ENCODE results near the gene MYADM. TPM values are rescaled to one million over a fixed set of nuclear protein-coding genes. Genes with fewer than 3 reads are reported as not detected.

The MYADM gene
- total RNA-seq, 1 donor from 2014 or later = 422 TPM

DNA sequence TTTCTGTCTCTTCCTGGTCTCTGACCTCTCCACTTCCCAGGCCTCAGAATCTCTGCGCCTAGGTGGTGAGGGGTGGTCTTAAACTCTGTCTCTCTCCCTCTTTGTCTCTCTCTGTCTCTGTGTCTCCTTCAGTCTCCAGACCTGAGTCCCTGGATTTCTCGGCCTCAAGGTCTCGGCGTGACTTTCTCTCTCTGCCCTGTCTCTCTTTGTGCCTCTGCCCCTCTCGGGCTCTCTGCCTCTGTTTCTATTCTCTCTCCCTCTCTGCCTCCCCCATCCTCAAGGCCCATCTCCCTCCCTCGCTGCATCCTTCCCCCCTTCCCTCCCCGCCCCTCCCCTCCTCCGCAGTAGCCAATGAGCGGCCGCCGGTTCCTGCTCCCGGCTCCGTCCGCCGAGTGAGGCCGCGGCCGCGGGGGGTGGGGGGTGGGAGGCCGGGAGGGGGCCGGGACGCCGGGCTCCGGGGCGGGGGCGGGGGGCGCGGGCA is 41.3 kb downstream of the MYADM start, which contains the start of gene CACNG7:
CACNG7 (plus strand) TSS at position 344 of the 481 bp plus-strand sequence. CDS start 3,554 bp downstream, outside the sequence.
- no peaks in the 10 kb centered on the region for H3K9me3 ChIP-seq
- intact Hi-C loops (cut with DNase I) = no loop called here
- H3K4me3 ChIP-seq = peak within 1 kb of the TSS; percentile 26
- no peak within 1 kb of the TSS for H3K27ac ChIP-seq
- TF ChIP-seq, protein P1, sequence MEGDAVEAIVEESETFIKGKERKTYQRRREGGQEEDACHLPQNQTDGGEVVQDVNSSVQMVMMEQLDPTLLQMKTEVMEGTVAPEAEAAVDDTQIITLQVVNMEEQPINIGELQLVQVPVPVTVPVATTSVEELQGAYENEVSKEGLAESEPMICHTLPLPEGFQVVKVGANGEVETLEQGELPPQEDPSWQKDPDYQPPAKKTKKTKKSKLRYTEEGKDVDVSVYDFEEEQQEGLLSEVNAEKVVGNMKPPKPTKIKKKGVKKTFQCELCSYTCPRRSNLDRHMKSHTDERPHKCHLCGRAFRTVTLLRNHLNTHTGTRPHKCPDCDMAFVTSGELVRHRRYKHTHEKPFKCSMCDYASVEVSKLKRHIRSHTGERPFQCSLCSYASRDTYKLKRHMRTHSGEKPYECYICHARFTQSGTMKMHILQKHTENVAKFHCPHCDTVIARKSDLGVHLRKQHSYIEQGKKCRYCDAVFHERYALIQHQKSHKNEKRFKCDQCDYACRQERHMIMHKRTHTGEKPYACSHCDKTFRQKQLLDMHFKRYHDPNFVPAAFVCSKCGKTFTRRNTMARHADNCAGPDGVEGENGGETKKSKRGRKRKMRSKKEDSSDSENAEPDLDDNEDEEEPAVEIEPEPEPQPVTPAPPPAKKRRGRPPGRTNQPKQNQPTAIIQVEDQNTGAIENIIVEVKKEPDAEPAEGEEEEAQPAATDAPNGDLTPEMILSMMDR (IDR thresholded peaks at IDR 0.05) = no peak
- H3K36me3 ChIP-seq = no peaks in the 10 kb centered on the region
- no peak for DNase-seq (ENCODE audit: low spot score in 2 of 2)
- H3K27me3 ChIP-seq = peaks cover 13% of the 10 kb centered on the region
- peaks cover 0 to 3% of the 10 kb centered on the region in 2 donors for H3K4me1 ChIP-seq

DNA sequence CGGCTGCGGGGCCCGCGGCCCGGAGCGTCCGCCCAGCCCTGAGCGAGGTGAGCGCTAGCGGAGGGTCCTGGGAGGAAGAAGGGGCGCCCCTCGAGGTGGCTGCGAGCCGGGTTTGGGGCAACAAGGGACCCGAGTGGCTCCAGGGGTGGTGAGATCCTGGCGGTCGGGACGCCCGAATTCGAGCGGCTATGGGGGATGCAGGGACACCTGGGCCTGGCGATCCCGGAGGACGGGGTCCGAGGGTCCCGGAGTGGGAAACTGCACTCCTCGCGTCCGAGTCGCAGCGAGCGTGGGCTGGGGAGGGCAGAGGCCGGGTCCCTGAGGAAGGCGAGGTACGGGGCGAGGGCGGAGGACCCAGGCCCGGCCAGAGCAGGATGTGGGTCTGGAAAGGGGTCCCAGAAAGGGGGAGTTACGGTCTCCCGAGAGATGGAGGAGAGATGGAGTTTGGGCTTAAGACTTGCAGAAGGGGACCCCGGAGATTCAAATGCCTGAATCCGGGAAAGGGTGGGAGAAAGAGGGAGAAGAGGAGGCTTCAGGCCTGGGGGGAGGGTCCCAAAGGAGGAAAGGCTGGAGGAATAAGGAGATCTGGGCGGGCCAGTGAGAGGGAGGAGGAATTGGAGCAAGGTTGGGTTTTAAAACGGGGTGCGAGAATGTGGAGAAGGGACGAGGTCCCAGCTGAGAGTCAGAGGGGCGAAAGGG is 41.9 kb downstream of the MYADM start:
- Histone ChIP-seq H3K4me3 (no peak overlapping the region), H3K36me3 (no peaks in the 10 kb centered on the region), H3K9me3 (no peaks in the 10 kb centered on the region), H3K4me1 (peaks cover 0 to 3% of the 10 kb centered on the region in 2 donors), H3K27ac (no peak overlapping the region), H3K27me3 (peaks cover 13% of the 10 kb centered on the region)
- TF ChIP-seq, protein P1 (IDR thresholded peaks at IDR 0.05) = no peak
- no peak for DNase-seq (ENCODE audit: low spot score in 2 of 2)
- intact Hi-C loops (cut with DNase I) = no loop called here

DNA sequence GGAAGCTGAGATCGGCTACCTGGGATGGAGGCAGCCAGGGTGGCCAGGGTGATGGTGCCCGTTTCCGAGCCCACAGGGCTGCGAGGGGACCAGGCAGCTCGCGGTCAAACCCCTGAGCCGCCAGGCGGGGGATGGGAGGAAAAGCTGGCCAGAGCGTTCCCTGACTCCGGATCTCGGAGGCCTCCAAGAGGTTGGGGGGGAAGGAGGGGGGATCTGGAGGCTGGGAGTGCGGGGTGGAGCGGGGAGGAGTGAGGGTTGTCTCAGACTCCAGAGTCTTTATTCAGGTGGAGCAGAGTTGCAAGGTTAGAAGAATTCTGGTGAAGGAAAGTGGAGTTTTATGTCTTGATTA is 42.5 kb downstream of the MYADM start:
- no peaks in the 10 kb centered on the region for H3K36me3 ChIP-seq
- peaks cover 13% of the 10 kb centered on the region for H3K27me3 ChIP-seq
- H3K9me3 ChIP-seq = no peaks in the 10 kb centered on the region
- peaks cover 0 to 3% of the 10 kb centered on the region in 2 donors for H3K4me1 ChIP-seq
- no peak overlapping the region for H3K27ac ChIP-seq
- no peak overlapping the region for H3K4me3 ChIP-seq
- TF ChIP-seq, protein P1 (IDR thresholded peaks at IDR 0.05) = no peak
- DNase-seq (ENCODE audit: low spot score in 2 of 2) = no peak
- intact Hi-C loops (cut with DNase I) = no loop called here

DNA sequence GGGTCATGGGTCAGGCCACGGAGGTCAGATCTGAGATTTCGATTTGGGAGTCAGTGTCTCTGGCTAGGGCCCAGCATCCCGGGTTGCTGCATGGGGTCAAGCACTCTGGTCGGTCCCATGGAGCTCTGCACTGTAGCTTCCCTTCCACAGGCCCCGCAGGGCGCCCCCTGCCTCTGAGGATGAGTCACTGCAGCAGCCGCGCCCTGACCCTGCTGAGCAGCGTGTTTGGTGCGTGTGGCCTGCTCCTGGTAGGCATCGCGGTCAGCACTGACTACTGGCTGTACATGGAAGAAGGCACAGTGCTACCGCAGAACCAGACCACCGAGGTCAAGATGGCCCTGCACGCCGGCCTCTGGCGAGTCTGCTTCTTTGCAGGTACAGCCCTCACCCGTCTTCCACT is 45.0 kb downstream of the MYADM start:
- TF ChIP-seq, protein P1 (IDR thresholded peaks at IDR 0.05) = no peak
- Histone ChIP-seq H3K27ac (no peak overlapping the region), H3K4me3 (no peak overlapping the region), H3K36me3 (no peaks in the 10 kb centered on the region), H3K4me1 (peaks cover 0 to 3% of the 10 kb centered on the region in 2 donors), H3K27me3 (peaks cover 13% of the 10 kb centered on the region), H3K9me3 (no peaks in the 10 kb centered on the region)
- DNase-seq (ENCODE audit: low spot score in 2 of 2) = no peak
- intact Hi-C loops (cut with DNase I) = no loop called here

DNA sequence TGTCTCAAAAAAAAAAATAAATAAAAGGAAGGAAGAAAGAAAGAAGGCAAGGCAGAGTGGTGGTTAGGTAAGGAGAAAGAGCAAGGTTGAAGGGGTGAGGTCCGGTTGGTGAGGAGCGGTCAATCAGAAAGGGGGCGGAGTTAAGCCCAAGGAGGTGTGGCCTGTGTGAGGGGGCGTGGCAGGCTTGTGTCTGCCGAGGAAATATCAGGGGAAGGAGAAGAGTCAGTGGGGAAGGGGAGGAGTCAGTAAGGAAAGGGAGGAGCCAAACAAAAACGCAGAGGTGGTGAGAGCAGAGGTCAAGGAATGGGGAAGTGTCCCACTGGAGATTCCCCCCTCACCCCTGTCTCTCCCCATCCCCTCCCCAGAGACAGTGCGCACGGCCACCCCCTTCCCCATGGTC is 47.3 kb downstream of the MYADM start:
- H3K9me3 ChIP-seq = no peaks in the 10 kb centered on the region
- DNase-seq (ENCODE audit: low spot score in 2 of 2) = no peak
- H3K36me3 ChIP-seq = no peaks in the 10 kb centered on the region
- peaks cover 7% of the 10 kb centered on the region for H3K27me3 ChIP-seq
- TF ChIP-seq, protein P1 (IDR thresholded peaks at IDR 0.05) = no peak
- intact Hi-C loops (cut with DNase I) = no loop called here
- no peak overlapping the region for H3K4me3 ChIP-seq
- no peaks in the 10 kb centered on the region for H3K4me1 ChIP-seq
- no peak overlapping the region for H3K27ac ChIP-seq
